ENCODE measurements around the gene AOPEP. TPM values are rescaled to one million over a fixed set of nuclear protein-coding genes. Genes with fewer than 3 reads are reported as not detected.

The AOPEP gene
- total and polyA plus RNA-seq, 2 of the 13 experiments (the other 11 are each of a cell fraction or from before 2014, with no cell fraction given) = 22.2 to 41.6 TPM

DNA sequence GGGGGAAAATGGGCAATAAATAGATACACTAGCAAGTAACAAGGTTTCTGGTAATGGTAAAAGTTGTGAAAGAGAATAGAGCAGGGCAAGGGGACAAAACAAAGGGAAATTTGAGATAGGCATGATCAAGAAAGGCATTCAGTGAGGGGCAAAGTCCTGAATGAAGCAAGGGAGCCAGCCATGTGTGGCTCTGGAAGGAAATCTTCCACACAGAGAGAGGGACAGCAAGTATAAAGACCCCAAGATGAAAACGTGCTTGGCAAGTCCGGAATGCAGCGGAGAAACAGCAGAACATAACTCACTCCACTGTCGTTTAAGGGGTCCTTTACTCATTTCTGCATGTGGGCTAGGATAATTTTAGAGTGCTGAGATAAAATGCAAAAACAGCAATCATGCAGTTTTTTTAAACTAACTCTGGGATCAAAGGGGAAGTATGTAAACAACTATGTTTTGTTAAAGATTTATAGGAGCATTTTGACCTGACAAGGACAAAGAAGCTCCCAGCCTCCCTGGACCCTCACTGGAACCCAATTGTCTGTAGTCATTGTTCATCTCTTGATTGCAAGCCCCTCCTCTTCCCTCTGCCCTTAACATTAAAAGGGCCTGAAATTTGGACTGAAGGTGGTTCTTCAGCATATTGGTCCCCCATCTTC, 22.9 kb upstream of the AOPEP start (continued):
- TF ChIP-seq, protein P1, sequence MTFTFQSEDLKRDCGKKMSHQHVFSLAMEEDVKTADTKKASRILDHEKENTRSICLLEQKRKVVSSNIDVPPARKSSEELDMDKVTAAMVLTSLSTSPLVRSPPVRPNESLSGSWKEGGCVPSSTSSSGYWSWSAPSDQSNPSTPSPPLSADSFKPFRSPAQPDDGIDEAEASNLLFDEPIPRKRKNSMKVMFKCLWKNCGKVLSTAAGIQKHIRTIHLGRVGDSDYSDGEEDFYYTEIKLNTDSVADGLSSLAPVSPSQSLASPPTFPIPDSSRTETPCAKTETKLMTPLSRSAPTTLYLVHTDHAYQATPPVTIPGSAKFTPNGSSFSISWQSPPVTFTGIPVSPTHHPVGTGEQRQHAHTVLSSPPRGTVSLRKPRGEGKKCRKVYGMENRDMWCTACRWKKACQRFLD (CRISPR knock-in tag; IDR thresholded peaks at IDR 0.05; ENCODE audit: borderline replicate concordance) = no peak
- TF ChIP-seq MAFK (conservative IDR thresholded peaks at IDR 0.05 in 1 of 2, IDR thresholded peaks at IDR 0.05 in 1 of 2; ENCODE audit: low read length in 2 of 2) (peak in 1 of 2 experiments; percentile 38; a peak in 2 of 4 replicates), HDAC1 (CRISPR knock-in tag; IDR thresholded peaks at IDR 0.05) (no peak)

DNA sequence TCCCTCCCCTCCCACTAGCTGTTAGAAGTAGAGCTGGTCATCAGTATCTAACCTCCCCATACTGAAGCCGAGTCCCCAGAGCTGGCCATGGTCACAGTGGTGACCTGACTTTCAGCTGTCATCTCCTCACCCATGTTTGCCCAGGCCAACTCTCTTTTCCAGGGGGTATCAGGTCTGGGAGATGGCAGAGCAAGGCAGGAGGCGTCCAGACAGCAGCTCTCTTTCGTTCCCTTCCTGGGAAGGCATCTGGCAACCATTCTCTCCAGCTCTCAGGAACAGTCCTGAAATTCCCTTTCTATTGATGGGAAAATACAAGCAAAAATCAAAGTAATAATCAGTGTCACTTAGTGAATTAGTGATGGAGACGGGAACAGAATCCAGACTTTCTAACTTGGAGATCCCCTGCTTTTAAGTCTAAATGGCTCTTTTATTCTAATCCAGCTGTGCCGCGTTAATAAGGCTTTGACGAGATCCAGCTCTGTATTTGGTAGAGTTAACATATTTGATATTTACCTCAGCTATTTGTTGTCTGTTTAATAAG, 21.3 kb upstream of the AOPEP start:
- H3K27me3 ChIP-seq (ENCODE audit: control insufficient read depth in 1 of 2, insufficient read depth in 2 of 2, low read length in 2 of 2) = no peaks in the 10 kb centered on the region
- ATAC-seq (no peak), DNase-seq (ENCODE audit: low spot score) (no peak), FAIRE-seq (no peak)
- POLR2A ChIA-PET = no interaction called here
- H3K4me3 ChIP-seq (replicated peaks in 1 of 3; ENCODE audit: insufficient read depth in 1 of 3, low read depth in 2 of 3, low read length in 3 of 3) = no peak overlapping the region
- no peaks in the 10 kb centered on the region for H3K36me3 ChIP-seq (replicated peaks in 1 of 2; ENCODE audit: control insufficient read depth in 1 of 2, insufficient read depth in 2 of 2, low read length in 2 of 2)
- BruUV-seq (replicated peaks) = no TSS peak
- no peak overlapping the region for H3K4me2 ChIP-seq (ENCODE audit: low read depth, low read length)
- no peak overlapping the region for H3K27ac ChIP-seq (ENCODE audit: extremely low read length, insufficient read depth, low read length)
- no peaks in the 10 kb centered on the region for H3K79me2 ChIP-seq (ENCODE audit: insufficient read depth, low read length)
- intact Hi-C loops (cut with micrococcal nuclease; ENCODE audit: unreplicated experiment) = no loop called here
- no peak for TF ChIP-seq MIER2 (CRISPR knock-in tag; IDR thresholded peaks at IDR 0.05)
- no peak for TF ChIP-seq GPN1 (CRISPR knock-in tag; IDR thresholded peaks at IDR 0.05; ENCODE audit: borderline replicate concordance)
- no peak for TF ChIP-seq MBNL3 (CRISPR knock-in tag; conservative IDR thresholded peaks at IDR 0.05)
- TF ChIP-seq NKX3-1 (CRISPR knock-in tag; IDR thresholded peaks at IDR 0.05) = no peak
- TF ChIP-seq, protein P2, sequence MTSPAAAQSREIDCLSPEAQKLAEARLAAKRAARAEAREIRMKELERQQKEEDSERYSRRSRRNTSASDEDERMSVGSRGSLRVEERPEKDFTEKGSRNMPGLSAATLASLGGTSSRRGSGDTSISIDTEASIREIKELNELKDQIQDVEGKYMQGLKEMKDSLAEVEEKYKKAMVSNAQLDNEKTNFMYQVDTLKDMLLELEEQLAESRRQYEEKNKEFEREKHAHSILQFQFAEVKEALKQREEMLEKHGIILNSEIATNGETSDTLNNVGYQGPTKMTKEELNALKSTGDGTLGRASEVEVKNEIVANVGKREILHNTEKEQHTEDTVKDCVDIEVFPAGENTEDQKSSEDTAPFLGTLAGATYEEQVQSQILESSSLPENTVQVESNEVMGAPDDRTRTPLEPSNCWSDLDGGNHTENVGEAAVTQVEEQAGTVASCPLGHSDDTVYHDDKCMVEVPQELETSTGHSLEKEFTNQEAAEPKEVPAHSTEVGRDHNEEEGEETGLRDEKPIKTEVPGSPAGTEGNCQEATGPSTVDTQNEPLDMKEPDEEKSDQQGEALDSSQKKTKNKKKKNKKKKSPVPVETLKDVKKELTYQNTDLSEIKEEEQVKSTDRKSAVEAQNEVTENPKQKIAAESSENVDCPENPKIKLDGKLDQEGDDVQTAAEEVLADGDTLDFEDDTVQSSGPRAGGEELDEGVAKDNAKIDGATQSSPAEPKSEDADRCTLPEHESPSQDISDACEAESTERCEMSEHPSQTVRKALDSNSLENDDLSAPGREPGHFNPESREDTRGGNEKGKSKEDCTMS (CRISPR knock-in tag; conservative IDR thresholded peaks at IDR 0.05) = no peak
- no peak for TF ChIP-seq ZNF460 (CRISPR knock-in tag; IDR thresholded peaks at IDR 0.05; ENCODE audit: borderline replicate concordance)
- no peak for TF ChIP-seq ZFP1 (CRISPR knock-in tag; IDR thresholded peaks at IDR 0.05)
- TF ChIP-seq ZNF766 (CRISPR knock-in tag; IDR thresholded peaks at IDR 0.05; ENCODE audit: borderline replicate concordance) = no peak
- no peak for TF ChIP-seq ZNF7 (CRISPR knock-in tag; IDR thresholded peaks at IDR 0.05)
- no peak for TF ChIP-seq BRD4 (CRISPR knock-in tag; IDR thresholded peaks at IDR 0.05)
- no peak for TF ChIP-seq ZFP36L1 (CRISPR knock-in tag; IDR thresholded peaks at IDR 0.05)
- TF ChIP-seq KLF15 (CRISPR knock-in tag; IDR thresholded peaks at IDR 0.05; ENCODE audit: borderline replicate concordance) = no peak
- no peak for TF ChIP-seq ZNF234 (CRISPR knock-in tag; conservative IDR thresholded peaks at IDR 0.05)
- no peak for TF ChIP-seq ZNF232 (CRISPR knock-in tag; IDR thresholded peaks at IDR 0.05; ENCODE audit: borderline replicate concordance)
- no peak for TF ChIP-seq FOXM1 (CRISPR knock-in tag; IDR thresholded peaks at IDR 0.05)
- TF ChIP-seq ZNF644 (CRISPR knock-in tag; IDR thresholded peaks at IDR 0.05; ENCODE audit: low read depth) = no peak
- no peak for TF ChIP-seq MEF2D (CRISPR knock-in tag; IDR thresholded peaks at IDR 0.05)
- no peak overlapping the region for H2AFZ ChIP-seq (ENCODE audit: low read length)
- no peaks in the 10 kb centered on the region for H3K9me3 ChIP-seq (ENCODE audit: low read length)
- CTCF ChIA-PET (ENCODE audit: low intra/inter-chr PET ratio, low total read pairs) = no interaction called here
- in situ Hi-C loops (cut with HindIII; ENCODE audit: extremely low pct_ligation_motif_present, low pct_unique_long_range_greater_than_20kb) = no loop called here
- H3K9ac ChIP-seq (ENCODE audit: insufficient read depth, low read depth, low read length) = no peak overlapping the region
- H3K4me1 ChIP-seq (ENCODE audit: insufficient read depth, low read length) = peaks cover 49% of the 10 kb centered on the region
- no peaks in the 10 kb centered on the region for H4K20me1 ChIP-seq (ENCODE audit: insufficient read depth, low read length)
- WGBS (ENCODE audit: low lambda C conversion rate) = 95% methylated on average over 7 of the region's 7 CpGs
